Left cardiac atrium (tissue), 4 donors: ENCODE data around the gene AMPH. TPM values are rescaled to one million over a fixed set of nuclear protein-coding genes. Genes with fewer than 3 reads are reported as not detected.
"Not testable (repeated sequence)": the region's sequence is repeated elsewhere in the genome, so short reads cannot be mapped to it uniquely, and the experiment has no call there.

Source experiments
- ATAC-seq, 2 donors: fragments of 200-7000 bp; cut with Tn5 transposase; one replicate each; pipeline ENCODE4 v1.9.1; 2020; ENCODE audit warnings: mild to moderate bottlenecking in 2 of 2, moderate library complexity in 2 of 2
- DNase-seq: peaks from one replicate; pipeline ENCODE4 v3.0.0-alpha.2; 2020
- intact Hi-C, 2 donors: fragments of 100-400 bp; cut with DNase I; formaldehyde crosslinking; loops; one replicate each; pipeline versions ENCODE4 v1.14.1 to v1.15.1; 2022 to 2023
- total RNA-seq, 2 donors: library from RNA; stranded (reverse); fragmentation: NEBNext Ultra II Directional; extraction: Animal tissue kit (Norgen Biotek cat#: 25700); gene quantifications; one replicate each; pipeline ENCODE4 v1.2.1, GENCODE V29; 2021
- donor health status: DM: no; HTN: yes; CAD: no.
- donor health status: DM: no; HTN: yes; CAD: no; lungs with severe emphysema.
- donor health status: DM: yes; HTN: yes; CAD: no.
- donor health status: Dilated cardiomyopathy.

The AMPH gene
- total RNA-seq, 2 donors from 2014 or later, result 5.0 to 7.5 TPM

GRCh38 chr7:38342135-38342534 is 289.0 kb downstream of the AMPH start:
- DNase-seq, ATAC-seq, intact Hi-C loops: not testable (repeated sequence)

GRCh38 chr7:38341172-38341705 is 289.9 kb downstream of the AMPH start:
- ATAC-seq, result peak; percentile 80 to 95
- DNase-seq, result peak; percentile 44
- intact Hi-C loops, result not testable (repeated sequence)

DNA sequence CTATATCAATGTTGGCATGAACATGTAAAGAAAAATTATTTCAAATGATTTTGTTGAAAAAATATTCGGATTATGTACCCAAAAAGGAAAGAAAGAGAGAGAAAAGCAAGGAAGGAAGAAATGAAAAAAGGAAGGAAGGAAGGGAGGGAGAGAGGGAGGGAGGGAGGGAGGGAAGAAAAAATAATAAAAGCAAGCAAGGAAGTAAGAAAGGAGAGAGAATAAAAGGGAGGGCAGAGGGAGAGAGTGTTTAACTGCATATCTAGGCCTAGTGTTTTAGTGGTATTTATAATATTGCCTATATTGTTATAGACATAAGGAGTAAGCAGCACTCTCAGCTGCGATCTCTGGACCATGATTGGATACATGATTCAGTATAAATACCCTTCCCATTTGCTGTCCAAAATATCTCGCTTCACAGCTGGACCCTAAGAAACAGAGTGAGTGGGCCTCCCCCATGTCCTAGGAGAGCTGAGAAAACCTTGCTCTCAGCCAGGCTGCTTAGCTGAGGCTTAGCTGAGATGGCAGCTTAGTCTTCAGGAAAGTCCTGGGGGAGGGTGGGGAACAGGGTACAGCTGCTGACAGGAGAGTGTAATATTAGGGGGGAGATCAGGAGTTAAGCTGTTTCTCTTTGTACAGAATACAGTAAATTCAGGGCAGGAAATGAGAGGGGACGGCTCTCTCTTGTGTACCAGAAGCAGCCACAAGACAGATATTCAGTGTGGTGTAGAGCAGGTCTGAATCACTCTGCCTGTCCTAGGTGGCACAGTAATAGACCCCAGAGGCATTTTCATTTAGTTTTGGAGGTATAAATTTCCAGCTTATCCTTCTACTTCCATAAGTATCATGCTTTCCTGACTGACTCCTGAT is 291.0 kb downstream of the AMPH start:
- intact Hi-C loops, result no loop called here
- peak in 1 of 2 donors; percentile 31 for ATAC-seq

DNA sequence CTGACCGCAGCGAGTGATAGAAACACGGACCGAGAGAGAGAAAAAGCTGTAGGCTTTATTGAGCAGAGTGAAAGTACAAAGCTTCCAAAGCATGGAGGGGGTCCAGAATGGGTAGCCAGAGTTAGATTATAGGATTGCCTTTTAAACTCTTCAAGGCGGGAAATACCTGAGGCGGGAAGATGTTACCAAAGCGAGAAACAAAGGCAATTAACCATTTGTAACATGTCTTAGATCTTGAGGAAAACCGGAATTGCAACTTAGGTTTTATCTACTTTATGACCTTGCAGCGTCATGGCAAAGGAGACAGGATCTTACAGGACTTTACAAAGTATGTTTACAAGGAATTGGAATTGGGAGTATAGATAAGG is 295.0 kb downstream of the AMPH start:
- ATAC-seq, intact Hi-C loops, DNase-seq: not testable (repeated sequence)

More for the DNA sequence above, 291.0 kb downstream of the AMPH start:
- no peak for DNase-seq

- ATAC-seq, result peak; percentile 89 to 95
- peak; percentile 83 for DNase-seq
- intact Hi-C loops, result no loop called here
Measured at GRCh38 chr7:38335492-38336147, 295.6 kb downstream of the AMPH start.

GRCh38 chr7:38335128-38335491 is 296.1 kb downstream of the AMPH start:
- ATAC-seq, result peak; percentile 12 to 31

GRCh38 chr7:38334163-38334562 is 297.0 kb downstream of the AMPH start:
- DNase-seq (no peak), ATAC-seq (no peak)
- intact Hi-C loops, result no loop called here

More at GRCh38 chr7:38335128-38335491, 296.1 kb downstream of the AMPH start:
- DNase-seq, result no peak
- intact Hi-C loops, result no loop called here
